Neural cell (in vitro differentiated cells): ENCODE results near the gene CENPL. TPM values are rescaled to one million over a fixed set of nuclear protein-coding genes. Genes with fewer than 3 reads are reported as not detected.
"Not testable (repeated sequence)": the region's sequence is repeated elsewhere in the genome, so short reads cannot be mapped to it uniquely, and the experiment has no call there.

Source experiments
- H2AFZ ChIP-seq: fragments of 200-600, 300-800 bp; sonication (generic), shearing (Covaris generic); 2 replicates; pipeline ENCODE4 v1.6.0; 2014; ENCODE audit warnings: low read depth, mild to moderate bottlenecking, antibody characterized with exemption, low read length, moderate library complexity
- H3F3A ChIP-seq: fragments of 200-600 bp; shearing (Covaris generic); 2 replicates; pipeline ENCODE4 v1.6.1; 2016; ENCODE audit warnings: mild to moderate bottlenecking, moderate library complexity, mixed read lengths, antibody characterized with exemption, low read length; ENCODE audit not compliant: insufficient read depth, poor library complexity, severe bottlenecking
- H3K27ac ChIP-seq: fragments of 200-600, 300-800 bp; sonication (generic), shearing (Covaris generic); 2 replicates; pipeline ENCODE4 v1.5.1; 2014; ENCODE audit warnings: mild to moderate bottlenecking, low read length, moderate library complexity
- H3K27me3 ChIP-seq: fragments of 300-800, 200-600 bp; sonication (generic), shearing (Covaris generic); 2 replicates; pipeline ENCODE4 v1.6.0; 2014; ENCODE audit warnings: mild to moderate bottlenecking, low read depth, low read length, moderate library complexity; ENCODE audit not compliant: insufficient read depth
- H3K36me3 ChIP-seq: fragments of 300-800, 200-600 bp; sonication (generic), shearing (Covaris generic); 2 replicates; pipeline ENCODE4 v1.5.1; 2014; ENCODE audit warnings: mild to moderate bottlenecking, antibody characterized with exemption, low read length, moderate library complexity; ENCODE audit not compliant: insufficient read depth
- H3K4me2 ChIP-seq: fragments of 300-800, 200-600 bp; sonication (generic), shearing (Covaris generic); 2 replicates; pipeline ENCODE4 v1.6.0; 2014; ENCODE audit warnings: mild to moderate bottlenecking, low read length
- H3K4me3 ChIP-seq: fragments of 300-800, 200-600 bp; sonication (generic), shearing (Covaris generic); 2 replicates; pipeline ENCODE4 v1.5.1; 2014; ENCODE audit warnings: mild to moderate bottlenecking, low read length, moderate library complexity
- H3K79me2 ChIP-seq: fragments of 200-600 bp; shearing (Covaris generic); replicated peaks from 2 replicates; pipeline ENCODE4 v1.6.0; 2014; ENCODE audit warnings: mild to moderate bottlenecking, low read length, moderate library complexity; ENCODE audit not compliant: insufficient read depth
- H3K9ac ChIP-seq: fragments of 300-800, 200-600 bp; sonication (generic), shearing (Covaris generic); 2 replicates; pipeline ENCODE4 v1.6.1; 2016; ENCODE audit warnings: mild to moderate bottlenecking, low read length, mixed read lengths
- H3K9me2 ChIP-seq: fragments of 200-600 bp; shearing (Covaris generic); 2 replicates; pipeline ENCODE4 v1.6.1; 2016; ENCODE audit warnings: mild to moderate bottlenecking, low read length, mixed read lengths; ENCODE audit not compliant: insufficient read depth
- H3K9me3 ChIP-seq: fragments of 200-600, 300-800 bp; sonication (generic), shearing (Covaris generic); 2 replicates; pipeline ENCODE4 v1.6.1; 2016; ENCODE audit warnings: mild to moderate bottlenecking, mixed run types, low read length, moderate library complexity, mixed read lengths
- H4K20me1 ChIP-seq: fragments of 200-600 bp; shearing (Covaris generic); 2 replicates; pipeline ENCODE4 v1.6.1; 2016; ENCODE audit warnings: mild to moderate bottlenecking, mixed run types; ENCODE audit not compliant: insufficient read depth
- CTCF ChIP-seq: fragments of 450-650 bp; IDR thresholded peaks from 2 replicates; pipeline ENCODE4 v1.5.1; 2014; ENCODE audit warnings: antibody characterized with exemption, mild to moderate bottlenecking, moderate library complexity; ENCODE audit not compliant: poor library complexity, severe bottlenecking
- EP300 ChIP-seq: fragments of 450-650 bp; conservative IDR thresholded peaks from 2 replicates; pipeline ENCODE4 v1.6.1; 2014; ENCODE audit warnings: antibody characterized with exemption, mild to moderate bottlenecking, moderate library complexity; ENCODE audit not compliant: poor library complexity, severe bottlenecking
- EZH2 ChIP-seq: fragments of 200-600, 300-800 bp; shearing (Covaris generic), sonication (generic); IDR thresholded peaks from 2 replicates; pipeline ENCODE4 v1.6.1; 2014; ENCODE audit warnings: antibody characterized with exemption, low read length, borderline replicate concordance, mild to moderate bottlenecking; ENCODE audit not compliant: insufficient read depth, poor library complexity, severe bottlenecking
- MXI1 ChIP-seq: fragments of 450-650 bp; conservative IDR thresholded peaks from 2 replicates; pipeline ENCODE4 v1.6.1; 2014; ENCODE audit warnings: antibody characterized with exemption, mild to moderate bottlenecking; ENCODE audit not compliant: poor library complexity, severe bottlenecking
- POLR2AphosphoS5 ChIP-seq: IDR thresholded peaks from 2 replicates; pipeline ENCODE4 v1.6.1; 2012
- RAD21 ChIP-seq: fragments of 450-650 bp; conservative IDR thresholded peaks from 2 replicates; pipeline ENCODE4 v1.6.1; 2014; ENCODE audit warnings: antibody characterized with exemption, mild to moderate bottlenecking, moderate library complexity
- REST ChIP-seq: IDR thresholded peaks from 2 replicates; pipeline ENCODE4 v1.6.1; 2012; ENCODE audit warnings: borderline replicate concordance
- SMC3 ChIP-seq: fragments of 450-650 bp; conservative IDR thresholded peaks from 2 replicates; pipeline ENCODE4 v1.6.1; 2014; ENCODE audit warnings: antibody characterized with exemption, mild to moderate bottlenecking, moderate library complexity; ENCODE audit not compliant: poor library complexity
- TAF1 ChIP-seq: IDR thresholded peaks from 2 replicates; pipeline ENCODE4 v1.6.1; 2012; ENCODE audit warnings: low read depth
- polyA plus RNA-seq: library from polyadenylated mRNA; depleted of rRNA; stranded (reverse); fragments of >200 nt; gene quantifications from 2 replicates; pipeline ENCODE4 v1.2.3, GENCODE V29; 2014

The CENPL gene
- polyA plus RNA-seq, 1 donor from 2014 or later = 6.4 TPM

GRCh38 chr1:173860065-173860464 lies 35.4 kb upstream of the CENPL start:
- no peak overlapping the region for H2AFZ ChIP-seq
- H3K79me2 ChIP-seq = peaks cover under 1% of the 10 kb centered on the region
- H4K20me1 ChIP-seq = no peaks in the 10 kb centered on the region
- H3K27me3 ChIP-seq = no peaks in the 10 kb centered on the region
- H3K9me3 ChIP-seq = no peaks in the 10 kb centered on the region
- H3K27ac ChIP-seq = no peak overlapping the region
- H3K36me3 ChIP-seq = peaks cover 6% of the 10 kb centered on the region
- H3K9me2 ChIP-seq = no peaks in the 10 kb centered on the region
- no peak overlapping the region for H3K4me2 ChIP-seq
- TF ChIP-seq TAF1 = no peak
- no peak for TF ChIP-seq EP300
- TF ChIP-seq POLR2AphosphoS5 = no peak
- no peaks in the 10 kb centered on the region for H3F3A ChIP-seq
- no peak overlapping the region for H3K4me3 ChIP-seq
- H3K9ac ChIP-seq = no peak overlapping the region

- not testable (repeated sequence) for H3F3A ChIP-seq, H3K9ac ChIP-seq, H3K36me3 ChIP-seq, H3K4me3 ChIP-seq, H3K4me2 ChIP-seq, H3K27me3 ChIP-seq, H3K79me2 ChIP-seq, H3K27ac ChIP-seq, H3K9me3 ChIP-seq, H2AFZ ChIP-seq, H3K9me2 ChIP-seq, H4K20me1 ChIP-seq
These were observed 34.9 kb upstream of the CENPL start for GRCh38 chr1:173859547-173859946.

GRCh38 chr1:173857363-173857917 lies 32.8 kb upstream of the CENPL start:
- Histone ChIP-seq H4K20me1 (no peaks in the 10 kb centered on the region), H3K36me3 (peaks cover 5% of the 10 kb centered on the region), H3F3A (no peaks in the 10 kb centered on the region), H3K9me2 (no peaks in the 10 kb centered on the region), H3K27me3 (no peaks in the 10 kb centered on the region), H3K4me2 (no peak overlapping the region), H2AFZ (no peak overlapping the region), H3K27ac (no peak overlapping the region), H3K9me3 (no peaks in the 10 kb centered on the region), H3K4me3 (no peak overlapping the region), H3K79me2 (no peaks in the 10 kb centered on the region), H3K9ac (no peak overlapping the region)
- TF ChIP-seq TAF1 = no peak
- no peak for TF ChIP-seq MXI1
- TF ChIP-seq EP300 = no peak
- no peak for TF ChIP-seq REST
- no peak for TF ChIP-seq EZH2
- TF ChIP-seq RAD21 = no peak
- no peak for TF ChIP-seq SMC3
- TF ChIP-seq CTCF = no peak
- no peak for TF ChIP-seq POLR2AphosphoS5
